ENCODE measurements around the gene CHD3. TPM values are rescaled to one million over a fixed set of nuclear protein-coding genes. Genes with fewer than 3 reads are reported as not detected.

Gene CHD3
- total and polyA plus RNA-seq, 2 of the 13 experiments (the other 11 are each of a cell fraction or from before 2014, with no cell fraction given), result 2.7 to 3.7 TPM

GRCh38 chr17:7851438-7852261, 36.9 kb upstream of the CHD3 start (continued):
- TF ChIP-seq ZNF407 (CRISPR knock-in tag; IDR thresholded peaks at IDR 0.05; ENCODE audit: not compliant biosample characterization) (peak; percentile 54), GABPB1 (CRISPR knock-in tag; IDR thresholded peaks at IDR 0.05) (peak; percentile 66; the same call in 1 of the 2 replicates), U2AF2 (IDR thresholded peaks at IDR 0.05; ENCODE audit: low read depth, low read length) (no peak), ATF3 (CRISPR knock-in tag; IDR thresholded peaks at IDR 0.05) (0 out of 2 replicates have a peak, but pooled peaks have one; percentile 18), SALL1 (CRISPR knock-in tag; IDR thresholded peaks at IDR 0.05) (peak; percentile 59; the same call in 1 of the 2 replicates), EEA1 (CRISPR knock-in tag; IDR thresholded peaks at IDR 0.05; ENCODE audit: borderline replicate concordance) (peak; percentile 49; the same call in 1 of the 2 replicates), GABPA (IDR thresholded peaks at IDR 0.05; ENCODE audit: low read depth, low read length) (no peak), GABPA (CRISPR knock-in tag; IDR thresholded peaks at IDR 0.05; ENCODE audit: low read depth) (peak; percentile 25; the same call in 1 of the 2 replicates), SALL2 (CRISPR knock-in tag; IDR thresholded peaks at IDR 0.05) (peak; percentile 67), FOXO1 (CRISPR knock-in tag; IDR thresholded peaks at IDR 0.05) (peak; percentile 82), ZNF275 (CRISPR knock-in tag; IDR thresholded peaks at IDR 0.05; ENCODE audit: borderline replicate concordance) (no peak)
